Erythroblast (primary cell): ENCODE measurements around the gene KCNH3.

Experiments used
- GATA1 ChIP-seq: IDR thresholded peaks from 2 replicates; pipeline ENCODE4 v1.6.1; 2011; ENCODE audit warnings: low read depth, mild to moderate bottlenecking, control low read depth, low read length, moderate library complexity
- POLR2A ChIP-seq: IDR thresholded peaks from 2 replicates; pipeline ENCODE4 v1.6.1; 2011; ENCODE audit warnings: mild to moderate bottlenecking, low read length

GRCh38 chr12:49552425-49552824 lies 13.6 kb downstream of the KCNH3 start:
- no peak for TF ChIP-seq POLR2A
- TF ChIP-seq GATA1 = no peak
